AG04449 (cell line): Measurements from ENCODE around the gene TUBB2B.
A peak's percentile ranks its signal among the peaks of the same experiment; 100 is the strongest.

Experiments
- CTCF ChIA-PET: fragments of 350-600 bp; formaldehyde crosslinking; extraction: SDS; loops from one replicate; lab custom pipeline; 2021; ENCODE audit warnings: antibody characterized with exemption; lab: Yijun Ruan, JAX
- POLR2A ChIA-PET: fragments of 400-600, 350-600 bp; formaldehyde crosslinking; extraction: SDS; loops from one replicate; lab custom pipeline; 2020; ENCODE audit warnings: antibody characterized with exemption, inconsistent platforms; lab: Yijun Ruan, JAX
- DNase-seq: peaks from one replicate; pipeline ENCODE4 v3.0.0-alpha.2; 2010; ENCODE audit warnings: low read depth, low spot score
- H3K4me3 ChIP-seq: 2 replicates; pipeline ENCODE4 v1.5.1; 2011; ENCODE audit warnings: low read depth, mild to moderate bottlenecking, control low read depth, low read length
- TF ChIP-seq, protein P1 (sequence below): IDR thresholded peaks from one replicate; pipeline ENCODE4 v1.5.1; 2011; ENCODE audit warnings: mild to moderate bottlenecking, moderate library complexity, low read length, control low read depth, inconsistent platforms; ENCODE audit not compliant: insufficient read depth; ENCODE audit errors: missing control alignments

The TUBB2B gene

DNA sequence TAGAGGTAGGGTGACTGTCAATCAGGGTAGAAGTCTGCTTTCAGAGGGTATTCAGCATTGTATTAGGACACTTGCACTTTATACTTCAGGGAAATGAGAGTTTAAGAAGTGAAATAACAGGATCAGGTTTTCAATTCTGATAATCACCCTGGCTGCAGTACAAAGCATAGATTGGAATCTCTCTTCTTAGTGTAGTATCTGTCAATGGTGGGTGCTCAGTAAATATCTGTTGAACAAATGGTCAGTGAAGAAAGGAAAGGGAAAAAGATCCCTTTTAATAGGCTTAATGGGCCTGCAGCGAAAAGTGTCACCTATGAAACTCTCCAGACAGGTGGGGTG lies 18.7 kb downstream of the TUBB2B start:
- no peak for DNase-seq
- TF ChIP-seq, protein P1, sequence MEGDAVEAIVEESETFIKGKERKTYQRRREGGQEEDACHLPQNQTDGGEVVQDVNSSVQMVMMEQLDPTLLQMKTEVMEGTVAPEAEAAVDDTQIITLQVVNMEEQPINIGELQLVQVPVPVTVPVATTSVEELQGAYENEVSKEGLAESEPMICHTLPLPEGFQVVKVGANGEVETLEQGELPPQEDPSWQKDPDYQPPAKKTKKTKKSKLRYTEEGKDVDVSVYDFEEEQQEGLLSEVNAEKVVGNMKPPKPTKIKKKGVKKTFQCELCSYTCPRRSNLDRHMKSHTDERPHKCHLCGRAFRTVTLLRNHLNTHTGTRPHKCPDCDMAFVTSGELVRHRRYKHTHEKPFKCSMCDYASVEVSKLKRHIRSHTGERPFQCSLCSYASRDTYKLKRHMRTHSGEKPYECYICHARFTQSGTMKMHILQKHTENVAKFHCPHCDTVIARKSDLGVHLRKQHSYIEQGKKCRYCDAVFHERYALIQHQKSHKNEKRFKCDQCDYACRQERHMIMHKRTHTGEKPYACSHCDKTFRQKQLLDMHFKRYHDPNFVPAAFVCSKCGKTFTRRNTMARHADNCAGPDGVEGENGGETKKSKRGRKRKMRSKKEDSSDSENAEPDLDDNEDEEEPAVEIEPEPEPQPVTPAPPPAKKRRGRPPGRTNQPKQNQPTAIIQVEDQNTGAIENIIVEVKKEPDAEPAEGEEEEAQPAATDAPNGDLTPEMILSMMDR = no peak
- ChIA-PET POLR2A (interaction anchor here (0.7 to 3.3 kb wide), 6 partner anchors 23 to 51 kb away, joined by 3 to 18 read pairs (median 4); partner anchors contain the start of genes PSMG4 and TUBB2A), CTCF (interaction anchor here (0.6 to 2.2 kb wide), 5 partner anchors 22 to 50 kb away, joined by 3 to 8 read pairs (median 3); no protein-coding TSS in a partner anchor)
- peak overlapping the region; percentile 23 for H3K4me3 ChIP-seq

DNA sequence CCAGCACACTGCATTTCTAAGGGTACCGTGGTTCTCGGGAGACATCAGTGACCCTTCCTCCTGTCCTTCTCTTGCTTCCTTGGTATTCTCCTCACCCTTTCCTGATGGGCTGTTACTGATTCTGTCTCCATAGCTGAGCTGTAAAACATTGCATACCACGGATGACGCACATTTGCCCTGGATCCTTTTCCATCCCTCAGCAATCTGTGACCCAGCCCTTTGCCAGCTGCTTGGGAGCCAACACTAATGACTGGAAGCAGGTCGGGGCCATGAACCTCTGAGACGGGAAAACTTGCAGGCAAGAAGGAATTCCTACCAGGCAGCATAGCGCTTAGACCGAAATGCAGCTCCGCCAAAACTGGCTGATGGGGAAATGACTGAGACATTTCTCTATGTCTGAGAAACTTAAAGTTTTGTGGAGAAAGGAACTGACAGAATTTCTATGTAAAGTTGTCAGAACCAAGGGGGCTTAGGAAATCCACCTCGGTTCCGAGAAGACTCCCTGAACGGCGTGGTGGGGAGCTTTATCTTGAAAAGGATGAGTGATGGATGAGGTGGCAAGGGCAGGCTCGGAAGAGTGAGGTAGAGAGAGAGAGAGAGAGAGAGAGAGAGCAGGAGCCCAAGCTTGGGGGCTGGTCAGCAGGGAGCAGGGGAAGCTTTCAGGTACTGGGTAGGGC lies 19.2 kb downstream of the TUBB2B start:
- POLR2A ChIA-PET = interaction anchor here (0.7 to 3.3 kb wide), 6 partner anchors 23 to 51 kb away, joined by 3 to 18 read pairs (median 4); partner anchors contain the start of genes PSMG4 and TUBB2A
- H3K4me3 ChIP-seq = peak overlapping the region; percentile 18; the same call in 1 of the 2 replicates
- CTCF ChIA-PET = interaction anchor here (0.6 to 2.2 kb wide), 6 partner anchors 22 to 49 kb away, joined by 3 to 8 read pairs (median 3); no protein-coding TSS in a partner anchor
- TF ChIP-seq, protein P1 = no peak
- DNase-seq = peak; percentile 93

DNA sequence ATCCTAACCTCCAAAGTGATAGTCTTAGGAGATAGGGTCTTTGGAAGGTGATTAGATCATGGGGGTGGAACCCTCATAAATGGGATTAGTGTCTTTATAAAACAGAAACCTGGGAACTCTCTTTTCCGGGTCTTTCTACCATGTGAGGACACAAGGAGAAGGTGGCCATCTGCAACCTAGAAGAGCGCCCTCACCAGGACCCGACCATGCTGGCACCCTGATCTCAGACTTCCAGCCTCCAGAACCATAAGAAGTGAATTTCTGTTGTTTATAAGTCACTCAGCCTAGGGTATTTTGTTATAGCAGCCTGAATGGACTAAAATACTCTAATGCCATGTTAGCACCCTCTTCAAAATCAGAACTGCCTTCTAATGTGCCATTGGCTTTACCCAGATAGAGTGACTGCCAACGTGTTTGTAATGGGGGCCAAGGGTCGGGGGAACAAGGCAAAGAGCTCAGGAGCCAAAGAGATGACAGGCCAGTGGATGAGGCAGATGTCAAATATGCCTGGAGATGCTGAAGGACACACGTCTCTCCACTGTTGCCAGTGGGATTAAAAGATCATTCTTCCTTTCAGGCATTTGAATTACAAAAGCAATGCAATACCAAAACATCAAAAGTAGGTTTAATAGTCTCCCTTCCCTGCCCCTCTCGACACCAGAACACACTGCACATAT lies 21.0 kb downstream of the TUBB2B start:
- TF ChIP-seq, protein P1 = no peak
- CTCF ChIA-PET = no interaction called here
- H3K4me3 ChIP-seq = no peak overlapping the region
- no peak for DNase-seq
- POLR2A ChIA-PET = interaction anchor here (1.3 kb wide), 1 partner anchor 40 kb away, joined by 3 read pairs; no protein-coding TSS in a partner anchor

DNA sequence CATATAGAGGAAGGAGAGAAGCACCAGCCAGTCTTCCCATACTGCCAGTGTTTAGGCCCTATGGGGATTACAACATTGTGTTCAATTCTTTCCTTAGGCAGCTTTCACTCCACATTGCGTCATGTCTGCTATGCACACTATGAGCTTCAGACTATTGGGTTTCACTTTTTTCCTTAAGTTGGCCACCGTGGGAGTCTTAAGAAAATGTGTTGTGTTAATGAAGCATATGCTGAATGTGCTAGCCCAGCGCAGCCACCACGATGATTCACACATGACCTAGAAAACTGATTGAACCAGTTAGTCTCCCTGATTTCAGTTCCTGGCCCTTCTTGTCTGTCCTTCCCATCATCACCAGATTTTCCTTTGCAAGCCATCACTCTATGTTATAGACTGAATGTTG lies 21.5 kb downstream of the TUBB2B start:
- DNase-seq = peak; percentile 98
- ChIA-PET CTCF (no interaction called here), POLR2A (interaction anchor here (1.3 kb wide), 1 partner anchor 41 kb away, joined by 3 read pairs; no protein-coding TSS in a partner anchor)
- TF ChIP-seq, protein P1 = no peak
- no peak overlapping the region for H3K4me3 ChIP-seq

DNA sequence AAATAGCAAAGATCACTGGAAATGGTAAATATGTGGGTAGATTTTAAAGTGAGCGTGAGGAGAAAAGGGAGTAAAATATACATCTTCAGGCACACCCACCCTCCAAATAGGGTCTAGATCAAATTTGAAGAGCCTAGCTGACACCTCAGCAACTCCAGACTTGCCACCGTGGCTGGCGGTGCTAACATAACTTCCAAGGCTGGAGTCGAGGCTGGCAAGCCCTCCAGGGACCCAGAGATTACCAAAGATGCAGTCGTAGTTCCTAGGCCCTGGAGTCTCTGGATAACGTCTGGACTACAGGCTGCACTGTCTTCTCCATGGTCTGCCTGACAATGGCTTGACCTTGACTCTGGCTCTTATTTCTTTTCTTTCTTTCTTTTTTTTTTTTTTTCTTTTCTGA lies 22.5 kb downstream of the TUBB2B start:
- POLR2A ChIA-PET = interaction anchor here (1.3 kb wide), 1 partner anchor 42 kb away, joined by 3 read pairs; no protein-coding TSS in a partner anchor
- CTCF ChIA-PET = no interaction called here
- no peak overlapping the region for H3K4me3 ChIP-seq
- DNase-seq = no peak
- TF ChIP-seq, protein P1 = no peak
